Neural progenitor cell (in vitro differentiated cells): Measurements from ENCODE around the gene MAST1. TPM values are rescaled to one million over a fixed set of nuclear protein-coding genes. Genes with fewer than 3 reads are reported as not detected.
A peak's percentile ranks its signal among the peaks of the same experiment; 100 is the strongest.

Experiments used
- DNase-seq: peaks from one replicate; pipeline ENCODE4 v3.0.0-alpha.2; 2016; ENCODE audit warnings: low spot score
- H2AFZ ChIP-seq: fragments of 200-600 bp; sonication (generic); replicated peaks from 2 replicates; pipeline ENCODE4 v1.6.1; 2016; ENCODE audit warnings: antibody characterized with exemption
- H3F3A ChIP-seq: fragments of 200-600 bp; sonication (generic); 2 replicates; pipeline ENCODE4 v1.6.1; 2016; ENCODE audit warnings: antibody characterized with exemption, low read depth
- H3K27ac ChIP-seq: fragments of 200-600 bp; sonication (generic); 2 replicates; pipeline ENCODE4 v1.5.1; 2016; ENCODE audit warnings: mild to moderate bottlenecking
- H3K27me3 ChIP-seq: fragments of 200-600 bp; sonication (generic); 2 replicates; pipeline ENCODE4 v1.6.1; 2016; ENCODE audit warnings: mild to moderate bottlenecking, moderate library complexity
- H3K36me3 ChIP-seq: fragments of 200-600 bp; sonication (generic); 2 replicates; pipeline ENCODE4 v1.5.1; 2016
- H3K4me1 ChIP-seq: fragments of 200-600 bp; sonication (generic); 2 replicates; pipeline ENCODE4 v1.6.1; 2016; ENCODE audit warnings: mixed run types
- H3K4me2 ChIP-seq: fragments of 200-600 bp; sonication (generic); 2 replicates; pipeline ENCODE4 v1.6.1; 2016
- H3K4me3 ChIP-seq: fragments of 200-600 bp; sonication (generic); 2 replicates; pipeline ENCODE4 v1.5.1; 2016
- H3K79me2 ChIP-seq: fragments of 200-600 bp; sonication (generic); 2 replicates; pipeline ENCODE4 v1.6.1; 2016; ENCODE audit warnings: low read depth
- H3K9ac ChIP-seq: fragments of 200-600 bp; sonication (generic); 2 replicates; pipeline ENCODE4 v1.6.1; 2016
- H3K9me3 ChIP-seq: fragments of 200-600 bp; sonication (generic); 2 replicates; pipeline ENCODE4 v1.5.1; 2016; ENCODE audit warnings: low read depth
- H4K20me1 ChIP-seq: fragments of 200-600 bp; sonication (generic); 2 replicates; pipeline ENCODE4 v1.6.1; 2016; ENCODE audit warnings: low read depth
- H3K27ac Mint-ChIP-seq: 3 replicates; pipeline ENCODE4 v1.8.0; 2021; ENCODE audit warnings: mixed read lengths
- H3K27me3 Mint-ChIP-seq: 2 replicates; pipeline ENCODE4 v1.8.0; 2022; ENCODE audit warnings: low read depth, mild to moderate bottlenecking, inconsistent platforms, moderate library complexity, mixed read lengths; ENCODE audit not compliant: insufficient read depth
- H3K36me3 Mint-ChIP-seq: 3 replicates; pipeline ENCODE4 v1.8.0; 2021; ENCODE audit warnings: mixed read lengths
- H3K4me1 Mint-ChIP-seq: 3 replicates; pipeline ENCODE4 v1.8.0; 2021; ENCODE audit warnings: mixed read lengths
- H3K4me3 Mint-ChIP-seq: 3 replicates; pipeline ENCODE4 v1.8.0; 2021; ENCODE audit warnings: mild to moderate bottlenecking, moderate library complexity, mixed read lengths
- H3K9me3 Mint-ChIP-seq: 3 replicates; pipeline ENCODE4 v1.8.0; 2020; ENCODE audit warnings: mixed read lengths
- EZH2 ChIP-seq: fragments of 200-600 bp; sonication (generic); IDR thresholded peaks from 2 replicates; pipeline ENCODE4 v1.6.1; 2017; ENCODE audit warnings: antibody characterized with exemption, mild to moderate bottlenecking, moderate library complexity
- EZH2phosphoT487 ChIP-seq: fragments of 200-600 bp; sonication (generic); IDR thresholded peaks from 2 replicates; pipeline ENCODE4 v1.6.1; 2017; ENCODE audit warnings: antibody characterized with exemption
- total RNA-seq: library from RNA; depleted of rRNA; stranded (reverse); fragments of >200 nt; gene quantifications from 2 replicates; pipeline ENCODE4 v1.2.3, GENCODE V29; 2015; ENCODE audit warnings: low replicate concordance
- TF ChIP-seq, protein P1 (sequence below): fragments of 200-600 bp; sonication (generic); IDR thresholded peaks from 2 replicates; pipeline ENCODE4 v1.5.1; 2017; ENCODE audit warnings: antibody characterized with exemption, mild to moderate bottlenecking

The MAST1 gene
- total RNA-seq, 1 donor from 2014 or later, result 8.3 TPM

DNA sequence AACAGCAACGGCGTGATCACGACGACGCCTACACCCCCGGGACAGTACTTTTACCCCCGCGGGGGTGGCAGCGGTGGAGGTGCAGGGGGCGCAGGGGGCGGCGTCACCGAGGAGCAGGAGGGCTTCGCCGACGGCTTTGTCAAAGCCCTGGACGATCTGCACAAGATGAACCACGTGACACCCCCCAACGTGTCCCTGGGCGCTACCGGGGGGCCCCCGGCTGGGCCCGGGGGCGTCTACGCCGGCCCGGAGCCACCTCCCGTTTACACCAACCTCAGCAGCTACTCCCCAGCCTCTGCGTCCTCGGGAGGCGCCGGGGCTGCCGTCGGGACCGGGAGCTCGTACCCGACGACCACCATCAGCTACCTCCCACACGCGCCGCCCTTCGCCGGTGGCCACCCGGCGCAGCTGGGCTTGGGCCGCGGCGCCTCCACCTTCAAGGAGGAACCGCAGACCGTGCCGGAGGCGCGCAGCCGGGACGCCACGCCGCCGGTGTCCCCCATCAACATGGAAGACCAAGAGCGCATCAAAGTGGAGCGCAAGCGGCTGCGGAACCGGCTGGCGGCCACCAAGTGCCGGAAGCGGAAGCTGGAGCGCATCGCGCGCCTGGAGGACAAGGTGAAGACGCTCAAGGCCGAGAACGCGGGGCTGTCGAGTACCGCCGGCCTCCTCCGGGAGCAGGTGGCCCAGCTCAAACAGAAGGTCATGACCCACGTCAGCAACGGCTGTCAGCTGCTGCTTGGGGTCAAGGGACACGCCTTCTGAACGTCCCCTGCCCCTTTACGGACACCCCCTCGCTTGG is 46.1 kb upstream of the MAST1 start:
- H3K27ac Mint-ChIP-seq, result no peak overlapping the region
- TF ChIP-seq, protein P1, sequence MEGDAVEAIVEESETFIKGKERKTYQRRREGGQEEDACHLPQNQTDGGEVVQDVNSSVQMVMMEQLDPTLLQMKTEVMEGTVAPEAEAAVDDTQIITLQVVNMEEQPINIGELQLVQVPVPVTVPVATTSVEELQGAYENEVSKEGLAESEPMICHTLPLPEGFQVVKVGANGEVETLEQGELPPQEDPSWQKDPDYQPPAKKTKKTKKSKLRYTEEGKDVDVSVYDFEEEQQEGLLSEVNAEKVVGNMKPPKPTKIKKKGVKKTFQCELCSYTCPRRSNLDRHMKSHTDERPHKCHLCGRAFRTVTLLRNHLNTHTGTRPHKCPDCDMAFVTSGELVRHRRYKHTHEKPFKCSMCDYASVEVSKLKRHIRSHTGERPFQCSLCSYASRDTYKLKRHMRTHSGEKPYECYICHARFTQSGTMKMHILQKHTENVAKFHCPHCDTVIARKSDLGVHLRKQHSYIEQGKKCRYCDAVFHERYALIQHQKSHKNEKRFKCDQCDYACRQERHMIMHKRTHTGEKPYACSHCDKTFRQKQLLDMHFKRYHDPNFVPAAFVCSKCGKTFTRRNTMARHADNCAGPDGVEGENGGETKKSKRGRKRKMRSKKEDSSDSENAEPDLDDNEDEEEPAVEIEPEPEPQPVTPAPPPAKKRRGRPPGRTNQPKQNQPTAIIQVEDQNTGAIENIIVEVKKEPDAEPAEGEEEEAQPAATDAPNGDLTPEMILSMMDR, result no peak
- TF ChIP-seq EZH2, result peak; percentile 87
- TF ChIP-seq EZH2phosphoT487, result peak; percentile 89
- H3K27ac ChIP-seq, result no peak overlapping the region
- H3K36me3 Mint-ChIP-seq, result peaks cover 4% of the 10 kb centered on the region
- H3K4me1 ChIP-seq, result peaks cover 37% of the 10 kb centered on the region
- H3K4me2 ChIP-seq, result peak overlapping the region; percentile 84
- H3K9me3 ChIP-seq, result no peaks in the 10 kb centered on the region
- H3K9ac ChIP-seq, result no peak overlapping the region
- peak; percentile 76 for DNase-seq
- H3K79me2 ChIP-seq, result no peaks in the 10 kb centered on the region
- no peak overlapping the region for H2AFZ ChIP-seq
- H3K9me3 Mint-ChIP-seq, result no peaks in the 10 kb centered on the region
- H3K27me3 ChIP-seq, result peaks cover 39% of the 10 kb centered on the region
- H3K27me3 Mint-ChIP-seq, result peaks cover 8% of the 10 kb centered on the region
- peaks cover 73% of the 10 kb centered on the region for H3F3A ChIP-seq
- H3K4me3 Mint-ChIP-seq, result peak overlapping the region; percentile 88
- H4K20me1 ChIP-seq, result peaks cover 10% of the 10 kb centered on the region
- H3K4me3 ChIP-seq, result peak overlapping the region; percentile 61
- peaks cover 42% of the 10 kb centered on the region for H3K4me1 Mint-ChIP-seq
- no peaks in the 10 kb centered on the region for H3K36me3 ChIP-seq

DNA sequence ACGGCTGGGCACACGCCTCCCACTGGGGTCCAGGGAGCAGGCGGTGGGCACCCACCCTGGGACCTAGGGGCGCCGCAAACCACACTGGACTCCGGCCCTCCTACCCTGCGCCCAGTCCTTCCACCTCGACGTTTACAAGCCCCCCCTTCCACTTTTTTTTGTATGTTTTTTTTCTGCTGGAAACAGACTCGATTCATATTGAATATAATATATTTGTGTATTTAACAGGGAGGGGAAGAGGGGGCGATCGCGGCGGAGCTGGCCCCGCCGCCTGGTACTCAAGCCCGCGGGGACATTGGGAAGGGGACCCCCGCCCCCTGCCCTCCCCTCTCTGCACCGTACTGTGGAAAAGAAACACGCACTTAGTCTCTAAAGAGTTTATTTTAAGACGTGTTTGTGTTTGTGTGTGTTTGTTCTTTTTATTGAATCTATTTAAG is 45.4 kb upstream of the MAST1 start:
- TF ChIP-seq, protein P1, result no peak
- TF ChIP-seq EZH2phosphoT487 (no peak), EZH2 (no peak)
- Histone ChIP-seq H3K9ac (no peak overlapping the region), H3K27ac (no peak overlapping the region), H3K9me3 (no peaks in the 10 kb centered on the region), H3K79me2 (no peaks in the 10 kb centered on the region), H3K4me3 (peak overlapping the region; percentile 61), H3K27me3 (peaks cover 39% of the 10 kb centered on the region), H3K36me3 (no peaks in the 10 kb centered on the region), H4K20me1 (peaks cover 10% of the 10 kb centered on the region), H3F3A (peaks cover 78% of the 10 kb centered on the region), H3K4me2 (peak overlapping the region; percentile 84), H3K4me1 (peaks cover 37% of the 10 kb centered on the region), H2AFZ (no peak overlapping the region)
- DNase-seq, result no peak
- H3K9me3 Mint-ChIP-seq, result no peaks in the 10 kb centered on the region
- peak overlapping the region; percentile 88 for H3K4me3 Mint-ChIP-seq
- peaks cover 4% of the 10 kb centered on the region for H3K36me3 Mint-ChIP-seq
- peak overlapping the region; percentile 53 for H3K27ac Mint-ChIP-seq
- peaks cover 41% of the 10 kb centered on the region for H3K4me1 Mint-ChIP-seq
- H3K27me3 Mint-ChIP-seq, result peaks cover 8% of the 10 kb centered on the region

DNA sequence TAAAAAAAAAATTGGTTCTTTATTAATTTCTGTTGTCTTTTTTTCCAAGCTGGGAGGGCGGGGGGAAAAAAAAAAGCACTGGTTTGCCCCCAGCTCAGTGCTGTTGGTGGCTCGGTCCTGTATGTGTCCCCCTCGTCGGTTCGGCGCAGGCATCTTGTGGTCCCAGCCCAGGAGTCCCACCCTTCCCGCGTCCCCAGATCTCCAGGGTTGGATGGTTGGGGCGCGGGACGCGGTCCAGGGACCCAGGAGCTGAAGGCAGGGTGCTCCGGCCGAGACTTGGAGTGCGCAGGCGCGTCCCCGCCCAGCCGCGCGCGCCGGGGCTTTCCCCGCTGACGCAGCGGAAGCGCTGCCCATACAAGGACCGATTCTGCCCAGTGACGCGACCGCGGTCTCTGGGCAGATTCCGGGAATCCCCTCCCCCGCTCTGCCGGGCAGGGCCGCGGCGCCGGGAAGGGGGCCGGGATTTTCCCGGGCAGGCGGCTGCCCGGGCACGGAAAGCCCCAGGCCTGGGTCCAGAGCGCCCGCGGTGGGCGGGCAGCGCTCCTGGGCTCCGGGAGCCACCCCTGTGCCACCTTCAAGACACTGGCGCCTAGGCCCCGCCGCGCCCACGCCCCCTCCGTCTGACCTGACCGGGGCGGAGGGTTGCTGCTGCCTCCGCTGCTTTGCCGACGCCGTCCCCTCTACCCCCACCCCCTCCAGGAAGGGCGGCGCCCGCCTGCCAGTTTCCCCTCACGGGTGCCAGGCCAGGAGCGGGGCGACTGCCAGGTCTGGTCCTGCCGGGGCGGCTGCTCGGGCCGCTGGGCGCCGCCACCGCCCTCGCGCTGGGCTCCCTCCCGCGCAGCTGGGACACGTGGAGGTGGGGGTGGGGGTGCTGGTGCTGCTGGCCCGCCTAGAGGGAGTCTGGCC is 44.8 kb upstream of the MAST1 start:
- TF ChIP-seq EZH2phosphoT487 (no peak), EZH2 (no peak)
- TF ChIP-seq, protein P1, result no peak
- H3K27me3 ChIP-seq, result peaks cover 39% of the 10 kb centered on the region
- H3K79me2 ChIP-seq, result no peaks in the 10 kb centered on the region
- H3K9me3 Mint-ChIP-seq, result no peaks in the 10 kb centered on the region
- peak overlapping the region; percentile 61 for H3K4me3 ChIP-seq
- H3K36me3 Mint-ChIP-seq, result peaks cover 4% of the 10 kb centered on the region
- DNase-seq, result peak; percentile 97
- H3K27ac Mint-ChIP-seq, result peak overlapping the region; percentile 53
- peak overlapping the region; percentile 84 for H3K4me2 ChIP-seq
- peaks cover 30% of the 10 kb centered on the region for H3K4me1 ChIP-seq
- no peak overlapping the region for H3K27ac ChIP-seq
- H3K36me3 ChIP-seq, result no peaks in the 10 kb centered on the region
- peaks cover 10% of the 10 kb centered on the region for H4K20me1 ChIP-seq
- H3K9ac ChIP-seq, result no peak overlapping the region
- peaks cover 78% of the 10 kb centered on the region for H3F3A ChIP-seq
- H3K27me3 Mint-ChIP-seq, result peaks cover 8% of the 10 kb centered on the region
- no peaks in the 10 kb centered on the region for H3K9me3 ChIP-seq
- no peak overlapping the region for H2AFZ ChIP-seq
- H3K4me1 Mint-ChIP-seq, result peaks cover 34% of the 10 kb centered on the region
- peak overlapping the region; percentile 88 for H3K4me3 Mint-ChIP-seq
